Adrenal gland (tissue), 12 donors: ENCODE measurements around the gene STAT3. TPM values are rescaled to one million over a fixed set of nuclear protein-coding genes. Genes with fewer than 3 reads are reported as not detected.
A peak's percentile ranks its signal among the peaks of the same experiment; 100 is the strongest.

Experiments
- DNase-seq, 7 donors: peaks; one replicate each; pipeline ENCODE4 v3.0.0-alpha.2; 2019 to 2020
- H3K27ac ChIP-seq, 5 donors: fragments of 200-600 bp; sonication (generic) in 4 of 5; 1 replicate in 3 of 5; 2 replicates in 2 of 5; pipeline versions ENCODE4 v1.5.1 to v1.8.0; 2016 to 2020; ENCODE audit warnings: mild to moderate bottlenecking in 1 of 5
- H3K27me3 ChIP-seq: fragments of 200-600 bp; 2 replicates; pipeline ENCODE4 v1.8.0; 2021
- H3K36me3 ChIP-seq, 2 donors: fragments of 200-600 bp; replicated peaks in 1 of 2; 1 replicate in 1 of 2; 2 replicates in 1 of 2; pipeline versions ENCODE4 v1.5.1 to v1.8.0; 2018 to 2022
- H3K4me1 ChIP-seq, 2 donors: fragments of 200-600 bp; replicated peaks in 1 of 2; 1 replicate in 1 of 2; 2 replicates in 1 of 2; pipeline versions ENCODE4 v1.5.1 to v1.8.0; 2018 to 2021
- H3K4me3 ChIP-seq, 4 donors: fragments of 200-600 bp; sonication (generic) in 3 of 4; one replicate each; pipeline ENCODE4 v1.5.1; 2016 to 2018
- H3K9me3 ChIP-seq, 3 donors: fragments of 200-600 bp; sonication (generic) in 1 of 3; replicated peaks in 1 of 3; 1 replicate in 2 of 3; 2 replicates in 1 of 3; pipeline versions ENCODE4 v1.5.1 to v1.8.0; 2016 to 2021
- CTCF ChIP-seq, 6 experiments: fragments of 450-650 bp in 4 of 6; fragments of 200-600 bp in 2 of 6; sonication (generic) in 1 of 6; IDR thresholded peaks; 1 replicate in 5 of 6; 2 replicates in 1 of 6; pipeline versions ENCODE4 v1.5.1 to v1.8.0; 2016 to 2021; ENCODE audit warnings: antibody characterized with exemption in 6 of 6, mild to moderate bottlenecking in 2 of 6, moderate library complexity in 1 of 6
- POLR2A ChIP-seq, 2 donors: fragments of 450-650 bp; IDR thresholded peaks; one replicate each; pipeline ENCODE4 v1.6.1; 2017; ENCODE audit warnings: antibody characterized with exemption in 2 of 2, mild to moderate bottlenecking in 2 of 2, moderate library complexity in 1 of 2
- WGBS, 4 donors: extraction: QIAGEN DNeasy Blood & Tissue Kit in 2 of 4; methylation state at CpG; one replicate each; pipeline versions ENCODE4 v1.1.5 to v1.1.7; 2013 to 2017; 5-methylcytosine and 5-hydroxymethylcytosine counted together
- intact Hi-C, 2 donors: fragments of 100-400 bp; cut with DNase I; formaldehyde crosslinking; loops; one replicate each; pipeline versions ENCODE4 v1.14.1 to v1.15.0; 2022 to 2023
- polyA plus RNA-seq, 3 donors: library from polyadenylated mRNA; stranded (reverse); fragments of 200-250 nt in 2 of 3; fragments of 350-450 nt in 1 of 3; fragmentation: Illumina TruSeq in 1 of 3; extraction: RNeasy Lipid Tissue Mini Kit (QIAGEN cat#74804) in 1 of 3; gene quantifications; one replicate each; pipeline ENCODE4 v1.2.3, GENCODE V29; 2013 to 2014
- total RNA-seq, 9 donors: library from RNA; depleted of rRNA in 4 of 9; stranded (reverse); fragments of >200 nt in 4 of 9; fragments of 120-200 nt in 1 of 9; fragmentation: NEBNext Ultra II Directional in 1 of 9; extraction: Animal tissue kit (Norgen Biotek cat#: 25700) in 1 of 9; gene quantifications; one replicate each; pipeline versions ENCODE4 v1.1.0 to v1.2.4, GENCODE V29; 2013 to 2023
- donor health status: healthy with polysubstance abuse.
- donor health status: Bipolar disorder and iron deficiency.
- donor health status: DM: yes; HTN: yes; CAD: no.
- donor health status: DM: no; HTN: no; CAD: no.
- donor health status: DM: no; HTN: no; CAD: no.
- donor health status: DM: yes; HTN: yes; CAD: no.

STAT3 gene
- total and polyA plus RNA-seq, 12 donors = 31.0 to 282 (median 160) TPM

- DNase-seq = peak; percentile 97 to 98 (median 97)
- Histone ChIP-seq H3K27me3 (no peaks in the 10 kb centered on the region), H3K36me3 (no peaks in the 10 kb centered on the region), H3K4me3 (peak within 1 kb of the TSS; percentile 57 to 88 (median 72)), H3K4me1 (peaks cover 6 to 7% of the 10 kb centered on the region in 2 donors), H3K9me3 (no peaks in the 10 kb centered on the region), H3K27ac (peak within 1 kb of the TSS; percentile 71 to 96 (median 89))
- WGBS, 4 donors = 1 to 2% (median 1%) methylated on average over 31 to 58 of the region's 58 CpGs
- TF ChIP-seq POLR2A (IDR thresholded peaks at IDR 0.05) = peak; percentile 86 to 96
- no peak for TF ChIP-seq CTCF (IDR thresholded peaks at IDR 0.05)
- intact Hi-C loops = loop anchor here in 1 of 2 donors (5.0 kb wide), 1 partner anchor 99 kb away; no protein-coding TSS in a partner anchor
Measured at GRCh38 chr17:42422958-42423712, 34.9 kb upstream of the STAT3 start, which contains the start of gene CAVIN1. CAVIN1 (minus strand) TSS chr17:42423256; CDS start chr17:42423097, 159 bp downstream.

- Histone ChIP-seq H3K36me3 (no peaks in the 10 kb centered on the region), H3K4me3 (peak overlapping the region; percentile 57 to 88 (median 72)), H3K27ac (peak overlapping the region; percentile 71 to 96 (median 89)), H3K4me1 (peaks cover 5 to 7% of the 10 kb centered on the region in 2 donors), H3K9me3 (no peaks in the 10 kb centered on the region), H3K27me3 (no peaks in the 10 kb centered on the region)
- 0 to 2% (median 0%) methylated on average over 8 to 44 of the region's 44 CpGs for WGBS, 4 donors
- intact Hi-C loops = loop anchor here in 1 of 2 donors (5.0 kb wide), 1 partner anchor 100 kb away; no protein-coding TSS in a partner anchor
- TF ChIP-seq POLR2A (IDR thresholded peaks at IDR 0.05) = no peak
- no peak for TF ChIP-seq CTCF (IDR thresholded peaks at IDR 0.05)
- peak; percentile 45 to 66 (median 59) for DNase-seq
Measured at GRCh38 chr17:42422412-42422957, 34.2 kb upstream of the STAT3 start.

- H3K27me3 ChIP-seq = no peaks in the 10 kb centered on the region
- peak overlapping the region; percentile 33 to 96 (median 89) for H3K27ac ChIP-seq
- H3K4me3 ChIP-seq = peak overlapping the region in 3 of 4 donors; percentile 25 to 80 (median 57)
- 12 to 33% (median 22%) methylated on average over 7 to 59 of the region's 59 CpGs for WGBS, 4 donors
- TF ChIP-seq CTCF (IDR thresholded peaks at IDR 0.05) = no peak
- no peak for TF ChIP-seq POLR2A (IDR thresholded peaks at IDR 0.05)
- no peaks in the 10 kb centered on the region for H3K9me3 ChIP-seq
- H3K4me1 ChIP-seq = peaks cover 5 to 7% of the 10 kb centered on the region in 2 donors
- peak in 4 of 7 donors; percentile 48 to 54 (median 48) for DNase-seq
- no peaks in the 10 kb centered on the region for H3K36me3 ChIP-seq
- intact Hi-C loops = loop anchor here in 1 of 2 donors (5.0 kb wide), 1 partner anchor 101 kb away; no protein-coding TSS in a partner anchor
Measured at GRCh38 chr17:42421507-42422338, 33.5 kb upstream of the STAT3 start.
